ENCODE data around the gene PLXNB3. TPM values are rescaled to one million over a fixed set of nuclear protein-coding genes. Genes with fewer than 3 reads are reported as not detected.

The PLXNB3 gene
- total RNA-seq, 1 donor, result 3.1 TPM

GRCh38 chrX:153772316-153773217 is 8.5 kb downstream of the PLXNB3 start:
- DNase-seq (ENCODE audit: low read depth), result no peak
- no peak overlapping the region for H3K4me3 ChIP-seq (ENCODE audit: low read depth, low read length)
- no peak for TF ChIP-seq CTCF (IDR thresholded peaks at IDR 0.05; ENCODE audit: insufficient read depth, low read length)

GRCh38 chrX:153773218-153773611 is 9.2 kb downstream of the PLXNB3 start:
- TF ChIP-seq CTCF (IDR thresholded peaks at IDR 0.05; ENCODE audit: insufficient read depth, low read length), result no peak
- no peak overlapping the region for H3K4me3 ChIP-seq (ENCODE audit: low read depth, low read length)
- no peak for DNase-seq (ENCODE audit: low read depth)

- DNase-seq (ENCODE audit: low read depth), result no peak
- TF ChIP-seq CTCF (IDR thresholded peaks at IDR 0.05; ENCODE audit: insufficient read depth, low read length), result no peak
- H3K4me3 ChIP-seq (ENCODE audit: low read depth, low read length), result no peak overlapping the region
Measured at GRCh38 chrX:153773741-153774575, 9.9 kb downstream of the PLXNB3 start.

GRCh38 chrX:153774576-153775292 is 10.7 kb downstream of the PLXNB3 start:
- DNase-seq (ENCODE audit: low read depth), result no peak
- TF ChIP-seq CTCF (IDR thresholded peaks at IDR 0.05; ENCODE audit: insufficient read depth, low read length), result no peak
- no peak overlapping the region for H3K4me3 ChIP-seq (ENCODE audit: low read depth, low read length)

GRCh38 chrX:153775293-153776119 is 11.5 kb downstream of the PLXNB3 start:
- no peak for DNase-seq (ENCODE audit: low read depth)
- H3K4me3 ChIP-seq (ENCODE audit: low read depth, low read length), result no peak overlapping the region
- no peak for TF ChIP-seq CTCF (IDR thresholded peaks at IDR 0.05; ENCODE audit: insufficient read depth, low read length)

Measured in fibroblast of the aortic adventitia (primary cell).